HG03064 (cell line): ENCODE data around the gene PSG3.
"Not testable (repeated sequence)": the region's sequence is repeated elsewhere in the genome, so short reads cannot be mapped to it uniquely, and the experiment has no call there.

ENCODE experiments used
- ATAC-seq: cut with Tn5 transposase; IDR thresholded peaks from one replicate; pipeline ENCODE4 v1.9.1; 2021; ENCODE audit warnings: low read depth; ENCODE audit not compliant: unreplicated experiment

Gene PSG3

GRCh38 chr19:42740381-42740780 is at the start of gene PSG3:
PSG3 (minus strand) TSS chr19:42740481; CDS start chr19:42740384, 97 bp downstream.
- not testable (repeated sequence) for ATAC-seq

- ATAC-seq = not testable (repeated sequence)
These were observed 48.5 kb upstream of the PSG3 start for GRCh38 chr19:42788766-42789165.

- not testable (repeated sequence) for ATAC-seq
These were observed 47.5 kb upstream of the PSG3 start for GRCh38 chr19:42787766-42788165.

- not testable (repeated sequence) for ATAC-seq
These were observed 36.7 kb upstream of the PSG3 start for GRCh38 chr19:42776750-42777612.

- not testable (repeated sequence) for ATAC-seq
These were observed 34.4 kb upstream of the PSG3 start for GRCh38 chr19:42774510-42775158.

GRCh38 chr19:42767319-42767718 is 27.0 kb upstream of the PSG3 start:
- not testable (repeated sequence) for ATAC-seq

GRCh38 chr19:42766871-42767270 is 26.6 kb upstream of the PSG3 start:
- not testable (repeated sequence) for ATAC-seq

GRCh38 chr19:42764836-42765235 is 24.6 kb upstream of the PSG3 start:
- no peak for ATAC-seq

- ATAC-seq = no peak
These were observed 22.5 kb upstream of the PSG3 start for GRCh38 chr19:42762789-42763188.

- not testable (repeated sequence) for ATAC-seq
These were observed 21.6 kb upstream of the PSG3 start for GRCh38 chr19:42761924-42762295.

- ATAC-seq = not testable (repeated sequence)
These were observed 21.0 kb upstream of the PSG3 start for GRCh38 chr19:42760954-42761923.

- ATAC-seq = not testable (repeated sequence)
These were observed 18.4 kb upstream of the PSG3 start for GRCh38 chr19:42758667-42759066.

- ATAC-seq = not testable (repeated sequence)
These were observed 12.0 kb upstream of the PSG3 start for GRCh38 chr19:42752246-42752645.

- not testable (repeated sequence) for ATAC-seq
These were observed 1.7 kb upstream of the PSG3 start for GRCh38 chr19:42741726-42742607.

- not testable (repeated sequence) for ATAC-seq
These were observed 2.7 kb downstream of the PSG3 start for GRCh38 chr19:42737581-42738011.

GRCh38 chr19:42728341-42728740 is 11.9 kb downstream of the PSG3 start:
- not testable (repeated sequence) for ATAC-seq

- ATAC-seq = not testable (repeated sequence)
These were observed 26.3 kb downstream of the PSG3 start for GRCh38 chr19:42714000-42714399.

GRCh38 chr19:42712753-42713152 is 27.5 kb downstream of the PSG3 start:
- ATAC-seq = not testable (repeated sequence)

- ATAC-seq = not testable (repeated sequence)
These were observed 29.3 kb downstream of the PSG3 start for GRCh38 chr19:42710986-42711385.
